ENCODE results near the gene AGK. TPM values are rescaled to one million over a fixed set of nuclear protein-coding genes. Genes with fewer than 3 reads are reported as not detected.

The AGK gene
- total and polyA plus RNA-seq, 2 of the 8 experiments (the other 6 are each of a cell fraction or from before 2014, with no cell fraction given) = 25.8 to 34.0 TPM

DNA sequence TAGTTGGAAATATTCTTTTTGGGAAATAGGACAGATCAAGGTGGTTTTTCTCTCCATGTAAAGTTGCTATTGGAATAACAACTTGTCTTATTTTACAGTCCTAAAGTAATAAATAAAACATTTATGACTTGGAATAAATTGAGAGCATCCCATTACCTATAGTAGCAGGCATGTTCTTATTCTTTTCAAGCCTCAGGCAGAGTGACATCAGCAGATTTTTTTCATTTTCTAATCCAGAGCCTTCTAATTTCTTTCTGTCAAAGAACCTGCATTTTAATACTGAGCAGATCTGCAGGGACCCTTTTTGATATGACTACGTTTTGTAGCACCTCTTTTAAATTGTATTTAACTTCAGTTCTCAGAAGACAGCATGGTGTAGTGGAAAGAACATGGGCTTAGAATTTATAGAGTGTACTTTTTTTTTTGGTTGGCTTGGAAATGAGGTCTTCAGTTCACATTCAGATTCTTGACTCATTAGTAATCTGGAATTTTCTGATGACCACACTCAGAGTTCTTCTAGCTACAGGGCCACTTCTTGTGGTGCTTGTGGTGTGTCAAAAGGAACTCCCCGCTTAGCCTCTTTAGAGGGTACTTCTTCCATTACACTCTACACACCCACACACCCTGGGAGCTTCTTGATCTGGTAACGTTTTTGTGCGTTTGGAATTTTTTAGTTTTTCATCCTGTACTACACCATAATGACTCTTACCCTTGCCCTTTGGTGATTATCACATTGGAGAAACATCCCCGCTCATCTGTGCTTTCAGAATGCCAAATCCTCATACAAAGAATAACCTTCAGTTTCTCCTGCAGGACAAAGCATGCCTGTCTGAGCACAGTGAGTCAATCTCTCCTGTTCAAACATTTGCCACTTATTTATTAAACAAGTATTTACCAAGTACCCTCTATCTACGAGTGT, 34.6 kb downstream of the AGK start:
- Histone ChIP-seq H4K8ac (ENCODE audit: extremely low read depth, insufficient read depth, low read length) (no peak overlapping the region), H3K18ac (ENCODE audit: extremely low read depth, low read length) (peak overlapping the region; percentile 63; the same call in 1 of the 2 replicates), H3K79me2 (ENCODE audit: control insufficient read depth in 1 of 2, insufficient read depth in 2 of 2, low read length in 2 of 2) (peaks cover 0 to 11% of the 10 kb centered on the region in 2 experiments; a peak in 3 of 4 replicates), H2AK5ac (ENCODE audit: low read depth, low read length) (no peak overlapping the region), H4K5ac (ENCODE audit: insufficient read length, low read depth, low read length) (no peak overlapping the region), H3K79me1 (ENCODE audit: low read depth, low read length) (peaks cover 2% of the 10 kb centered on the region; the same call in 1 of the 2 replicates), H3K9ac (replicated peaks in 1 of 4; ENCODE audit: extremely low read depth in 1 of 4, low read depth in 3 of 4, low read length in 3 of 4) (no peak overlapping the region; a peak in 1 of 7 replicates), H3K23me2 (ENCODE audit: low read depth, low read length) (no peaks in the 10 kb centered on the region), H3K27me3 (replicated peaks in 1 of 4; ENCODE audit: control insufficient read depth in 3 of 4, extremely low read depth in 1 of 4, insufficient read depth in 3 of 4, low read length in 3 of 4) (no peaks in the 10 kb centered on the region), H2BK12ac (ENCODE audit: low read depth, low read length) (peak overlapping the region; percentile 98), H3K56ac (replicated peaks; ENCODE audit: insufficient read length, low read depth, low read length) (no peak overlapping the region), H3K9me3 (ENCODE audit: insufficient read depth in 2 of 2, low read depth in 1 of 2, low read length in 1 of 2) (peaks cover 0 to 4% of the 10 kb centered on the region in 2 experiments; a peak in 1 of 4 replicates), H2BK20ac (ENCODE audit: low read length) (peak overlapping the region; percentile 67; the same call in 1 of the 2 replicates), H4K20me1 (replicated peaks in 1 of 2; ENCODE audit: control insufficient read depth in 1 of 2, insufficient read depth in 2 of 2, low read length in 2 of 2) (no peaks in the 10 kb centered on the region), H3K4ac (replicated peaks; ENCODE audit: insufficient read length, low read depth, low read length) (peak overlapping the region; percentile 40), H3K4me1 (replicated peaks in 1 of 4; ENCODE audit: control insufficient read depth in 3 of 4, insufficient read depth in 4 of 4, low read length in 3 of 4) (peaks cover 0 to 20% (median 16%) of the 10 kb centered on the region in 4 experiments; a peak in 6 of 7 replicates), H2BK5ac (ENCODE audit: low read depth, low read length) (peak overlapping the region; percentile 89; the same call in 1 of the 2 replicates), H3K4me2 (ENCODE audit: insufficient read depth in 1 of 2, low read depth in 2 of 2, low read length in 2 of 2) (peak overlapping the region; percentile 45 to 48), H2BK120ac (replicated peaks; ENCODE audit: low read depth, low read length) (peak overlapping the region; percentile 72), H3K27ac (ENCODE audit: low read depth, low read length) (peak overlapping the region; percentile 30), H3K23ac (ENCODE audit: insufficient read length) (no peak overlapping the region), H3K14ac (ENCODE audit: insufficient read length) (no peak overlapping the region), H4K91ac (replicated peaks; ENCODE audit: insufficient read length, low read length) (peak overlapping the region; percentile 45), H3K4me3 (ENCODE audit: extremely low read depth in 1 of 4, insufficient read depth in 2 of 4, low read depth in 3 of 4, low read length in 4 of 4) (peak overlapping the region in 2 of 4 experiments; percentile 2 to 42; a peak in 3 of 8 replicates), H2AFZ (ENCODE audit: low read length) (no peak overlapping the region), H2BK15ac (ENCODE audit: low read length) (no peak overlapping the region), H3K36me3 (ENCODE audit: control insufficient read depth in 2 of 4, insufficient read depth in 4 of 4, low read length in 3 of 4) (no peaks in the 10 kb centered on the region; a peak in 2 of 8 replicates)
- ChIA-PET CTCF (ENCODE audit: partially characterized antibody) (interaction anchor here (0.6 kb wide), 1 partner anchor 21 kb away, joined by 3 read pairs; no protein-coding TSS in a partner anchor), POLR2A (ENCODE audit: partially characterized antibody) (interaction anchor here (1.6 to 2.0 kb wide), 3 partner anchors 15 to 41 kb away, joined by 3 to 9 read pairs (median 4); partner anchors contain the start of gene AGK)
- FAIRE-seq (no peak), DNase-seq (ENCODE audit: low read depth in 1 of 2, low spot score in 2 of 2) (no peak)
- WGBS, 2 experiments (ENCODE audit: extremely low coverage in 1 of 2, insufficient coverage in 1 of 2, insufficient read length in 1 of 2, insufficient replicate concordance in 2 of 2, low coverage in 1 of 2, low lambda C conversion rate in 2 of 2, missing lambda C conversion rate in 1 of 2) = 66% methylated on average over 6 of the region's 6 CpGs; no CpG with 5 or more reads in 1 of the 2 experiments
- TF ChIP-seq NANOG (IDR thresholded peaks at IDR 0.05; ENCODE audit: insufficient read depth, low read depth, low read length, poor library complexity, severe bottlenecking) = no peak
- no peak for TF ChIP-seq SP2 (IDR thresholded peaks at IDR 0.05; ENCODE audit: low read length)
- TF ChIP-seq CBX8 (IDR thresholded peaks at IDR 0.05; ENCODE audit: borderline replicate concordance, low read depth, low read length) = no peak
- TF ChIP-seq TAF1 (IDR thresholded peaks at IDR 0.05; ENCODE audit: low read depth, low read length) = no peak
- TF ChIP-seq SUZ12 (IDR thresholded peaks at IDR 0.05; ENCODE audit: low read length) = no peak
- TF ChIP-seq CBX5 (IDR thresholded peaks at IDR 0.05; ENCODE audit: low read depth, low read length) = no peak
- no peak for TF ChIP-seq TEAD4 (IDR thresholded peaks at IDR 0.05; ENCODE audit: low read depth, low read length)
- no peak for TF ChIP-seq PHF8 (conservative IDR thresholded peaks at IDR 0.05; ENCODE audit: low read depth, low read length)
- TF ChIP-seq NRF1 (IDR thresholded peaks at IDR 0.05; ENCODE audit: low read depth, low read length) = no peak
- no peak for TF ChIP-seq POLR2A (IDR thresholded peaks at IDR 0.05; ENCODE audit: control extremely low read depth in 1 of 2, low read depth in 2 of 2, low read length in 2 of 2)
